SK-N-SH treated with all-trans-retinoic acid at 6 μM for 48 hours (cell line): ENCODE data around the gene PLEKHH3.

Experiments
- BACH2 ChIP-seq: fragments of 250-450 bp; sonication (Bioruptor Pico); IDR thresholded peaks from 2 replicates; pipeline ENCODE4 v1.9.0; 2021; ENCODE audit warnings: mild to moderate bottlenecking, borderline replicate concordance
- ESRRG ChIP-seq: fragments of 250-450 bp; sonication (Bioruptor Pico); IDR thresholded peaks from 2 replicates; pipeline ENCODE4 v1.6.1; 2021; ENCODE audit warnings: mild to moderate bottlenecking
- GLIS3 ChIP-seq: fragments of 250-450 bp; sonication (Bioruptor Pico); IDR thresholded peaks from 2 replicates; pipeline ENCODE4 v1.5.0; 2020; ENCODE audit warnings: mild to moderate bottlenecking, moderate library complexity
- PATZ1 ChIP-seq: fragments of 250-450 bp; sonication (Bioruptor Pico); IDR thresholded peaks from 2 replicates; pipeline ENCODE4 v1.8.0; 2020; ENCODE audit warnings: mild to moderate bottlenecking, moderate library complexity, borderline replicate concordance
- RARB ChIP-seq: fragments of 250-450 bp; sonication (Bioruptor Pico); IDR thresholded peaks from 2 replicates; pipeline ENCODE4 v1.8.0; 2021; ENCODE audit warnings: mild to moderate bottlenecking, moderate library complexity
- SNAI2 ChIP-seq: fragments of 250-450 bp; sonication (Bioruptor Pico); IDR thresholded peaks from 2 replicates; pipeline ENCODE4 v1.5.0; 2020; ENCODE audit warnings: mild to moderate bottlenecking, moderate library complexity
- TOX ChIP-seq: fragments of 250-450 bp; sonication (Bioruptor Pico); IDR thresholded peaks from 2 replicates; pipeline ENCODE4 v1.8.0; 2021; ENCODE audit warnings: mild to moderate bottlenecking, moderate library complexity, borderline replicate concordance
- ZNF565 ChIP-seq: fragments of 450-650 bp; formaldehyde crosslinking; conservative IDR thresholded peaks from 2 replicates; pipeline ENCODE4 v1.5.0; 2020; ENCODE audit warnings: low read depth, mild to moderate bottlenecking, moderate library complexity

GRCh38 chr17:42686520-42687128, 9.8 kb upstream of the PLEKHH3 start:
- TF ChIP-seq BACH2 = no peak
- TF ChIP-seq ZNF565 = no peak
- TF ChIP-seq GLIS3 (CRISPR knock-in tag) = no peak
- no peak for TF ChIP-seq PATZ1
- no peak for TF ChIP-seq SNAI2 (CRISPR knock-in tag)
- TF ChIP-seq TOX (CRISPR knock-in tag) = no peak
- no peak for TF ChIP-seq ESRRG
- no peak for TF ChIP-seq RARB (CRISPR knock-in tag)
